ENCODE results near the gene GSG1.

The GSG1 gene

DNA sequence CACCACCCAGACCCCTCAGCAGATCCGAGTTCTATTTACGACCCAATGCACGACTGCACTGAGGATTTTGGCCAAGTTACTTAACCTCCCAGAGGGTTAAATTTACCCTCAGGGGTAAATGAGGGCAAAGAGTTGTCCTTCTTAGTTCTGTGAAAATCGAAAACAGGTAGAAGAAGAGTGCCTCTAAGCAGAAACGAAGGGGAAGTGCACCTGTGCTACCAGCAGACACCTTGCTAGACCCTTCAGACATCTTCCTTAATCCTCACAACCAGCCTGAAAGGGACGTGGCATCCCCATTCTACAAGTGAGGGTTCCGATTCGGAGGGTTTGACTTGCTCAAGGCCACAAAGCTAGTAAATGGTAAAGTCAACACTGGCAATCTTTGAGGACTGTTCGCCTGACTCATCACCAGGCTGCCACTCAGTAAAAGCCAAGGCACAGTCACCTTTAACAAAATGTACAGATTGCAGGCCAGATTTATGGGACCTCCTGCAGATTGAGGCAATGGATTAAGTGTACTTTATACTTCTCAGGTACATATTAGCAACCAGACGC lies 1.6 kb downstream of the GSG1 start:
- TF ChIP-seq, protein P1, sequence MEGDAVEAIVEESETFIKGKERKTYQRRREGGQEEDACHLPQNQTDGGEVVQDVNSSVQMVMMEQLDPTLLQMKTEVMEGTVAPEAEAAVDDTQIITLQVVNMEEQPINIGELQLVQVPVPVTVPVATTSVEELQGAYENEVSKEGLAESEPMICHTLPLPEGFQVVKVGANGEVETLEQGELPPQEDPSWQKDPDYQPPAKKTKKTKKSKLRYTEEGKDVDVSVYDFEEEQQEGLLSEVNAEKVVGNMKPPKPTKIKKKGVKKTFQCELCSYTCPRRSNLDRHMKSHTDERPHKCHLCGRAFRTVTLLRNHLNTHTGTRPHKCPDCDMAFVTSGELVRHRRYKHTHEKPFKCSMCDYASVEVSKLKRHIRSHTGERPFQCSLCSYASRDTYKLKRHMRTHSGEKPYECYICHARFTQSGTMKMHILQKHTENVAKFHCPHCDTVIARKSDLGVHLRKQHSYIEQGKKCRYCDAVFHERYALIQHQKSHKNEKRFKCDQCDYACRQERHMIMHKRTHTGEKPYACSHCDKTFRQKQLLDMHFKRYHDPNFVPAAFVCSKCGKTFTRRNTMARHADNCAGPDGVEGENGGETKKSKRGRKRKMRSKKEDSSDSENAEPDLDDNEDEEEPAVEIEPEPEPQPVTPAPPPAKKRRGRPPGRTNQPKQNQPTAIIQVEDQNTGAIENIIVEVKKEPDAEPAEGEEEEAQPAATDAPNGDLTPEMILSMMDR (conservative IDR thresholded peaks at IDR 0.05; ENCODE audit: low read depth, low read length) = no peak
- peak; percentile 22 for DNase-seq (ENCODE audit: low read depth)
- peak overlapping the region; percentile 60 for H3K4me3 ChIP-seq (ENCODE audit: low read depth, low read length)

DNA sequence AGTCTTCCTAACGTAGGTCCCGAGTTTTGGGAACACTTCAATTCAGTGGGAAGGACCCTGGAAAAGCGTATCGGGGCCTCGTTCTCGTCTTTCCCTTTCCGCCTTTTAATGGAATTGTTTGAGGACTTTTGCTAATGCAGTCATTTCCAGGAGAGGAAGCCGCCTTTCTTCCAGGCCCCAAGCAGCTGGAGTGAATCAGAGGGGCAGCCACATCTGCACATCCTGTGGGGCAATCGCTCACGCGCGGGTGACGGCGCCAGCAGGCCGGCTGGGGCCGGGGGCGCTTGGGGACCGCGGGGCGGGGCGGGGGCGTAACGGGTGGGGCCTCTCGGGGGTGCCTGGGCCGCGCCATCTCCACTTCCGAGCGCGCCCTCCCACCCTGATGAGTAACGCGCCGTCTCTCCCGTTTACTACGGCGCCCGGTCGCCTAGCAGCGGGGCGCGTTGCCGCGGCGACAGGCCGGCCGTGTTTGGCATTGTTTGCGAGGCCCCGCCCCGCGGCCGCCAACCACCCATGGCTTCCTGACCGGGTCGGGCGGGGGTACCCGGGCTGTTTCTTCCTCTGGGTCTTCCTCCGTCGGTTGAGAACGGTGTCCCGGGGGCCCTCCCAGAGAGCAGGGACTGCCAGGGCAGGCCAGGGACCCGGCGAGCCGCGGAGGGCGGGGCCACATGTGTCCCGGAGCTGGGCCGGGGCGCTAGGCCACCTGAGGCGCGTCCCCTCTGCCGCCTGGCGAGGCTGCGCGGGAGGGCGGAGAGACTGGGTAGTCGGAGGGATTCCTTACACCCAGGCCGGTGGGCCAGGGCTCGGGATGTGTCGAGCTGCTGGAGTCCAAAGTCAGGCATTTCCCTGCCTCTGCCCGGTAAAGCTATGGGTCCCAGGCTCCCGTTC lies 2.3 kb downstream of the GSG1 start:
- peak; percentile 91 for DNase-seq (ENCODE audit: low read depth)
- H3K4me3 ChIP-seq (ENCODE audit: low read depth, low read length) = peak overlapping the region; percentile 60
- TF ChIP-seq, protein P1 (conservative IDR thresholded peaks at IDR 0.05; ENCODE audit: low read depth, low read length) = no peak

DNA sequence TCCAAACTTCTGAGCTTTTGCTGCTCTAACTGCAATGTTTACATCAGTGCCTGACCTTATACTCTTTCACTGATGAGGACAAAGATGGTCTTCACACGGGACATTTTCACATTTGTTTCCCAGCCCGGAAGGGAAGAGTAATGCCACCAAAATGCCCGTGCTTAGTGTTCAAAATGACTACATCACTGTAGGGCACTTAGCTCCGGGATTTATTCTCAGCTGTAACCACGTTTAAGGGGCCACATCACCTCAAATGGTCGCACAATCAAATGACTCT lies 2.9 kb downstream of the GSG1 start:
- DNase-seq (ENCODE audit: low read depth) = no peak
- H3K4me3 ChIP-seq (ENCODE audit: low read depth, low read length) = peak overlapping the region; percentile 60

DNA sequence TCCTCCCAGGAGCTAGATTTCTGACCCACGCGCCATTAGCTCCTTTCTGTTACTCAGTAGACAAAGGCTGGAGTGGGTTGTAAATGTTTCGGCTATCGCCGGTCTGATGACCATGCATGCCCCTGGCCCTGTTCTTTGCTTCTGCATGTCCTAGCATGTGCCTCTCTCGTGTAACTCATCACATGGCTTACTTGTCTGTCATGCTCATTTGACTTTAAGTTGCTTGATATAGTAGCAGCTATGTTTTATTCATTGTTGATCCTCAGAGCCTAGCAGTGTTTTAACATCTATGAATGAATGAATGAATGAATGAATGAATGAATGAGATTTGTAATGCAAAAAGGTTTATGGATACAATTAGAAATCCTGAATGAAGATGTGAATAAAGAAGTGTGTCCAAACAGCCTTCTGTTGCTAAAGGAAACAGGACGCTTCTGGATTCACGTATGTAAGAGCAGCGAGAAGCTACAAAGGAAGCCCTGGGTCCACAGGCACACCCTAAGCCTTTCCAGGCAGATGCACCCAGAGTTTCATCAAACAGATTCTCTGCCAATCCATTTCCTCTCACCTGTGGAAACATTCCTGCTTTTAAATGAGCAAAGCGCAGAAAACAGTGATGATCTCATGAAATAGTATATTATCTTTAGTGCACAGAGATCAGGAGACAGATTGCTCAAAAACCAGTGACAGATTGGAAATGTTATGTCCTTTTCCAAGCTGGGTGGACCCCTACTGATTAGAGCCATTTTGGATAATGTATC lies 3.4 kb downstream of the GSG1 start:
- no peak for DNase-seq (ENCODE audit: low read depth)

More for the DNA sequence above, 2.9 kb downstream of the GSG1 start:
- TF ChIP-seq, protein P1 (conservative IDR thresholded peaks at IDR 0.05; ENCODE audit: low read depth, low read length) = no peak

DNA sequence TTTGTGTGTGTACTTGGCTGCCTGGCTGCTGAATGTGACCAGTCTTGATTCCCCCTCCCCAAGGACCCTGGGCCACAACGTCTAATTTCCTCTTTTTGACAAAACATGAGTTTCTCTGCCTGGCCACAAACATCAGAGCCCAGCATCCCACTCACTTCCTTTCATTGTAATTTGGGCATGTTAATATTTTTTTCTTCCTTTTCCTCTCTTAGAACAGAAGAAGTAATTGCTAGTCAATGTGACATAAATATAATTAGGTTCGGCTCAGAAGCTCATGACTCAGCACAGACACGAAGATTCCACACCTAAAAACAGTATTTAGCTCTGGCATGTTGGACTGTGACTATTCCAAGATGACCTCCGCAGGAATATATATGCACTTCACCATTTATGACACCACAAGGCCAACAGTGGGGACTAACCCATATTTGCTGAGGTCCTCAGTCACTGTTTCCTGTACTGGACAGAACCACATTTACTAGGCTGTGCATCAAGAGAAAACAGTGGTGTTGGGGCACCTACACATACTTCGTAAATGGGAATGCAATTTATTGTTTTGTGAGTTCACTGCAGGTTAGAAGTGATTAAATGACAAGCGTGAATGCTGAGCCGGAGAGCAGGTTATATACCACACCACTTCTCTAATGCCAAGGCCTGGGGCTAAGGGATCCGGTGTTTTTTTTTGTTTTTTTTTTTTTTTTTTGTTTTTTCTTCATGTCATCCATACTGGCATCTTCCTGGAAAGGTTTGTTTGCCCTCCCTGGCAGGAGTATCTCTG lies 4.2 kb downstream of the GSG1 start:
- no peak overlapping the region for H3K4me3 ChIP-seq (ENCODE audit: low read depth, low read length)
- TF ChIP-seq, protein P1 (conservative IDR thresholded peaks at IDR 0.05; ENCODE audit: low read depth, low read length) = no peak
- no peak for DNase-seq (ENCODE audit: low read depth)

More for the DNA sequence above, 3.4 kb downstream of the GSG1 start:
- TF ChIP-seq, protein P1 (conservative IDR thresholded peaks at IDR 0.05; ENCODE audit: low read depth, low read length) = no peak
- no peak overlapping the region for H3K4me3 ChIP-seq (ENCODE audit: low read depth, low read length)

DNA sequence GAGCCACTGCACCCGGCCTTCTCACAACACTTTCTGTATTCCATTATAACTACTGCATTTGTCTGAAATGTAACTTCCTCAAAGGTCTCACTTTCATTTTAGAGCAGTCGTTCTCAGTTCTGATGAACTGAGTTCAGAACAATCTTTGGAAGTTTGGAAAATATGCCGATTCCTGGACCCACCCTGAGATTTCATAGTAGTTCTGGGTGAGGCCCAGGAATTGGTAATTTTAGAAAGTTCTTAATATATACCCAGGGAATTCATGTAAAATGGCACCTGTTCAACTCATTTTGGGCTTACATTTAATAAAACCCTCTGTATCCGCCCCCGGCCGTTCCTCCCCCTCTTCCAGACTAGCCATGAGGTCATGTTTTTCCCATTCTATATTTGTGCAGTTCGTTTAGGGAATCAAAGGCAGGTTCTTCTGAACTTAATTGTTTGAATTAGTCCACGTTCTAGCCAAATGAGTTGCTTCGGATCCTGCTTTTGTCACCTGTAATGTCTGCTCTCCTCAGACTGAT lies 5.9 kb downstream of the GSG1 start:
- H3K4me3 ChIP-seq (ENCODE audit: low read depth, low read length) = no peak overlapping the region
- DNase-seq (ENCODE audit: low read depth) = no peak
- TF ChIP-seq, protein P1 (conservative IDR thresholded peaks at IDR 0.05; ENCODE audit: low read depth, low read length) = no peak

Measured in choroid plexus epithelial cell (primary cell).